Activated CD8-positive, alpha-beta memory T cell treated with anti-CD3 and anti-CD28 coated beads for 1 hour (primary cell): ENCODE results near the gene MYH7B.

Source experiments
- DNase-seq, 2 donors: peaks; one replicate each; pipeline ENCODE4 v3.0.0-alpha.2; 2020; ENCODE audit warnings: low read depth in 1 of 2; ENCODE audit errors: extremely low read depth in 1 of 2

The MYH7B gene

GRCh38 chr20:35002426-35003210 is 47.0 kb downstream of the MYH7B start:
- DNase-seq: no peak

DNA sequence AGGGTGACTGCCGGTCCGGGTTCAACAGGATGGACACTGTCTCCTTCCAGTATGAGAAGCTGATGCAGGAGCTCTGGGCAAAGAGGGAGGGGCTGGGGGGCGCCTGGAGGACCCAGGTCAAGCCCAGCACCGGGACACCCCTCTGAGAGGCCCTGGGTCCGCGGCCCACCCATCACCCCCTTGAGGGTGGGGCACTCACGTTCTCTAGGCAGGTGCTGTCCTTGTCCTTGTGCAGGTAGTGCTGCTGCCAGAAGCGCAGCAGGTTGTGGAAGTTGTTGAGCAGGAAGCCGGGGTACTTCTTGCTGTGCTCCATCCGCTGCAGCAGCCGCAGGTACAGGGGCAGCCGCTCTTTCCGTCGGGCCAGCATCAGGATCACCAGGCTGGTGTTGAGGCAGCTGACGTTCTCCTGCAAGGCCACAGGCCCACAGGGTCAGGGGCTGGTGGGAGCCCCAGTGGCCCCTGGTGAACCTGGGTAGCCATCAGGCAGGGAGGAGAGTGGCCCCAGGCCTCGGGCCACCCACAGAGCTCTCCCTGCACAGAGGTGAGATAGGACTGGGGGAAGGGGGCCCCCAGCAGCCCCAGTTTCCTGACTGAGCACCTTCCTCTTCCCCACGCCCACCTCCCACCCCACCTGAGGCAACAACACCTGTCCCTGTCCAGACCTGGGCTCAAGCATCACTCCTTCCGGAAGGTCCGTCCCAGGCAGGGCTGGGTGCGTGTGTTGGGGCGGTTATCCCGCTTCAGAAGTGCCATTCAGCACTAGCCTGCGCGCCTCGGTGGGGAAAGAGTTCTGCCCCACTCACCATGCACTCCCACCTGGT is 47.8 kb downstream of the MYH7B start:
- DNase-seq: no peak

GRCh38 chr20:35004051-35004725 is 48.5 kb downstream of the MYH7B start:
- no peak for DNase-seq

- DNase-seq: no peak
Observed at GRCh38 chr20:35004749-35005462, 49.2 kb downstream of the MYH7B start.
